SK-N-SH (cell line): ENCODE data around the gene SCNN1A. TPM values are rescaled to one million over a fixed set of nuclear protein-coding genes. Genes with fewer than 3 reads are reported as not detected.

Experiments
- CTCF ChIA-PET: fragments of 300-600, 350-600 bp; formaldehyde crosslinking; extraction: SDS; loops from one replicate; lab custom pipeline; 2021; lab: Yijun Ruan, JAX
- POLR2A ChIA-PET: fragments of 350-600 bp; sonication (Branson Sonifier 250); formaldehyde crosslinking; extraction: SDS; loops from one replicate; lab custom pipeline; 2020; ENCODE audit warnings: antibody characterized with exemption, inconsistent platforms; lab: Yijun Ruan, JAX
- DNase-seq: peaks from one replicate; pipeline ENCODE4 v3.0.0; 2012
- H2AFZ ChIP-seq: fragments of 200-600 bp; sonication (generic); 2 replicates; pipeline ENCODE4 v1.8.1; 2016; ENCODE audit warnings: antibody characterized with exemption, mild to moderate bottlenecking, low read depth
- H3F3A ChIP-seq: fragments of 200-600 bp; sonication (generic); replicated peaks from 2 replicates; pipeline ENCODE3; 2016; ENCODE audit warnings: antibody characterized with exemption, mild to moderate bottlenecking; ENCODE audit not compliant: insufficient read depth
- H3K27ac ChIP-seq, 2 experiments: fragments of 200-500 bp in 1 of 2; fragments of 200-600 bp in 1 of 2; sonication (Bioruptor generic) in 1 of 2; sonication (generic), shearing (Covaris generic) in 1 of 2; 2 replicates each; pipeline versions ENCODE4 v1.5.1 to v1.6.1; 2014 to 2016; ENCODE audit warnings: low read depth in 2 of 2, inconsistent platforms in 1 of 2, low read length in 1 of 2, mild to moderate bottlenecking in 1 of 2, mixed read lengths in 1 of 2
- H3K27me3 ChIP-seq: fragments of 200-600 bp; sonication (generic), shearing (Covaris generic); 2 replicates; pipeline ENCODE4 v1.6.1; 2016; ENCODE audit warnings: mixed run types; ENCODE audit not compliant: insufficient read depth
- H3K36me3 ChIP-seq, 2 experiments: fragments of 200-500 bp in 1 of 2; fragments of 200-600 bp in 1 of 2; sonication (Bioruptor generic) in 1 of 2; sonication (generic) in 1 of 2; replicated peaks in 1 of 2; 2 replicates each; pipeline versions ENCODE3 to v1.5.1; 2014 to 2016; ENCODE audit warnings: low read length in 1 of 2, mild to moderate bottlenecking in 1 of 2; ENCODE audit not compliant: insufficient read depth in 2 of 2, control insufficient read depth in 1 of 2
- H3K4me1 ChIP-seq, 2 experiments: fragments of 200-500 bp in 1 of 2; fragments of 200-600 bp in 1 of 2; sonication (Bioruptor generic) in 1 of 2; sonication (generic), shearing (Covaris generic) in 1 of 2; 2 replicates each; pipeline versions ENCODE4 v1.5.1 to v1.6.1; 2014 to 2016; ENCODE audit warnings: low read depth in 1 of 2, low read length in 1 of 2, mixed run types in 1 of 2; ENCODE audit not compliant: insufficient read depth in 2 of 2, control insufficient read depth in 1 of 2
- H3K4me2 ChIP-seq: fragments of 200-600 bp; sonication (generic), shearing (Covaris generic); 2 replicates; pipeline ENCODE4 v1.6.1; 2017; ENCODE audit warnings: mixed run types
- H3K4me3 ChIP-seq, 2 experiments: fragments of 200-500 bp in 1 of 2; fragments of 200-600 bp in 1 of 2; sonication (Bioruptor generic) in 1 of 2; sonication (generic), shearing (Covaris generic) in 1 of 2; 2 replicates each; pipeline versions ENCODE4 v1.5.1 to v1.8.1; 2014 to 2016; ENCODE audit warnings: low read depth in 2 of 2, inconsistent platforms in 1 of 2, low read length in 1 of 2, mild to moderate bottlenecking in 1 of 2, mixed read lengths in 1 of 2, moderate library complexity in 1 of 2
- H3K79me2 ChIP-seq: fragments of 200-600 bp; sonication (generic); 2 replicates; pipeline ENCODE4 v1.8.1; 2017; ENCODE audit warnings: mild to moderate bottlenecking; ENCODE audit not compliant: insufficient read depth
- H3K9ac ChIP-seq: fragments of 200-600 bp; sonication (generic); 2 replicates; pipeline ENCODE4 v1.6.1; 2017; ENCODE audit warnings: mixed run types
- H3K9me2 ChIP-seq: fragments of 200-600 bp; sonication (generic); 2 replicates; pipeline ENCODE4 v1.6.1; 2017; ENCODE audit warnings: mixed run types
- H3K9me3 ChIP-seq: fragments of 200-600 bp; sonication (generic); 2 replicates; pipeline ENCODE4 v1.6.1; 2017; ENCODE audit warnings: mixed run types, mild to moderate bottlenecking, moderate library complexity
- H4K20me1 ChIP-seq: fragments of 200-600 bp; sonication (generic); 2 replicates; pipeline ENCODE4 v1.6.1; 2017; ENCODE audit warnings: mild to moderate bottlenecking, mixed run types; ENCODE audit not compliant: insufficient read depth
- CHD2 ChIP-seq: fragments of 150-350 bp; IDR thresholded peaks from 2 replicates; pipeline ENCODE4 v1.6.1; 2018; ENCODE audit warnings: low read length; ENCODE audit not compliant: partially characterized antibody
- CTCF ChIP-seq: fragments of 200-600 bp; sonication (generic); IDR thresholded peaks from 2 replicates; pipeline ENCODE4 v1.6.1; 2017; ENCODE audit warnings: antibody characterized with exemption, mild to moderate bottlenecking, moderate library complexity
- ELF1 ChIP-seq: IDR thresholded peaks from 2 replicates; pipeline ENCODE4 v1.4.0; 2012
- FOSL2 ChIP-seq: IDR thresholded peaks from 2 replicates; pipeline ENCODE4 v1.4.0; 2012; ENCODE audit warnings: low read depth, mild to moderate bottlenecking, moderate library complexity, borderline replicate concordance
- FOXJ3 ChIP-seq: sonication (generic); formaldehyde crosslinking; IDR thresholded peaks from 2 replicates; pipeline ENCODE4 v1.5.1; 2020; ENCODE audit warnings: mild to moderate bottlenecking, missing genetic modification reagents
- GABPA ChIP-seq: IDR thresholded peaks from 2 replicates; pipeline ENCODE4 v1.4.0; 2012; ENCODE audit warnings: low read depth, mild to moderate bottlenecking
- GATA2 ChIP-seq: sonication (generic); formaldehyde crosslinking; IDR thresholded peaks from 2 replicates; pipeline ENCODE4 v1.5.0; 2020; ENCODE audit warnings: mild to moderate bottlenecking, missing genetic modification reagents
- IRF3 ChIP-seq: fragments of 150-350 bp; IDR thresholded peaks from 2 replicates; pipeline ENCODE4 v1.6.1; 2016; ENCODE audit warnings: mild to moderate bottlenecking, low read depth, low read length
- JUND ChIP-seq: IDR thresholded peaks from 2 replicates; pipeline ENCODE4 v1.4.0; 2012
- MAX ChIP-seq: IDR thresholded peaks from 2 replicates; pipeline ENCODE4 v1.4.0; 2012; ENCODE audit warnings: low read depth
- NFIC ChIP-seq: IDR thresholded peaks from 2 replicates; pipeline ENCODE4 v1.4.0; 2012; ENCODE audit warnings: borderline replicate concordance
- POLR2AphosphoS5 ChIP-seq: IDR thresholded peaks from 2 replicates; pipeline ENCODE4 v1.6.1; 2012; ENCODE audit warnings: low read depth, low read length
- RFX5 ChIP-seq: IDR thresholded peaks from 2 replicates; pipeline ENCODE4 v1.6.1; 2012; ENCODE audit warnings: mild to moderate bottlenecking, improper control_type of control experiment, low read length
- SIN3A ChIP-seq: IDR thresholded peaks from 2 replicates; pipeline ENCODE4 v1.6.1; 2012; ENCODE audit warnings: low read depth, mild to moderate bottlenecking, low read length, moderate library complexity, borderline replicate concordance
- TAF1 ChIP-seq: IDR thresholded peaks from 2 replicates; pipeline ENCODE4 v1.6.1; 2012; ENCODE audit warnings: low read depth, mild to moderate bottlenecking, low read length, moderate library complexity, borderline replicate concordance
- TCF12 ChIP-seq: IDR thresholded peaks from 2 replicates; pipeline ENCODE4 v1.4.0; 2012
- USF1 ChIP-seq: IDR thresholded peaks from 2 replicates; pipeline ENCODE4 v1.4.0; 2012; ENCODE audit warnings: low read depth, borderline replicate concordance
- YY1 ChIP-seq: IDR thresholded peaks from 2 replicates; pipeline ENCODE4 v1.4.0; 2012; ENCODE audit warnings: low read depth, mild to moderate bottlenecking
- ZBTB33 ChIP-seq: IDR thresholded peaks from 2 replicates; pipeline ENCODE4 v1.4.0; 2012; ENCODE audit warnings: low read depth, borderline replicate concordance
- WGBS: methylation state at CpG from one replicate; pipeline ENCODE4 v1.1.6; 2017; ENCODE audit warnings: low lambda C conversion rate; 5-methylcytosine and 5-hydroxymethylcytosine counted together
- polyA plus RNA-seq, 3 experiments: library from polyadenylated mRNA; depleted of rRNA; stranded (reverse); fragments of >200 nt; gene quantifications; 2 replicates each; pipeline ENCODE4 v1.2.3, GENCODE V29; 2012

Gene SCNN1A
- polyA plus RNA-seq, 1 of the 3 experiments (the other 2 are of a cell fraction) = 1.6 TPM

GRCh38 chr12:6318440-6318879, 56.9 kb downstream of the SCNN1A start:
- H4K20me1 ChIP-seq = no peaks in the 10 kb centered on the region; the same call in 1 of the 2 replicates
- peaks cover 6 to 14% of the 10 kb centered on the region in 2 experiments; a peak in 3 of 4 replicates for H3K4me1 ChIP-seq
- CTCF ChIA-PET = no interaction called here
- POLR2A ChIA-PET = no interaction called here
- H3K36me3 ChIP-seq = peaks cover 0 to 3% of the 10 kb centered on the region in 2 experiments
- no peaks in the 10 kb centered on the region for H3K27me3 ChIP-seq
- no peak overlapping the region for H2AFZ ChIP-seq
- H3K4me3 ChIP-seq = no peak overlapping the region
- no peaks in the 10 kb centered on the region for H3K9me3 ChIP-seq
- no peak overlapping the region for H3K9ac ChIP-seq
- 89% methylated on average over 11 of the region's 16 CpGs for WGBS
- H3F3A ChIP-seq = peaks cover 23% of the 10 kb centered on the region
- H3K27ac ChIP-seq = no peak overlapping the region
- no peaks in the 10 kb centered on the region for H3K79me2 ChIP-seq
- no peaks in the 10 kb centered on the region for H3K9me2 ChIP-seq
- TF ChIP-seq GABPA (no peak), ELF1 (no peak), CHD2 (no peak), JUND (no peak), RFX5 (no peak), TCF12 (no peak), FOSL2 (no peak), POLR2AphosphoS5 (no peak; the same call in 1 of the 2 replicates), USF1 (no peak), SIN3A (no peak), ZBTB33 (no peak)
- H3K4me2 ChIP-seq = no peak overlapping the region
- no peak for DNase-seq

- no peaks in the 10 kb centered on the region for H4K20me1 ChIP-seq
- no peak overlapping the region for H2AFZ ChIP-seq
- no peaks in the 10 kb centered on the region for H3K9me3 ChIP-seq
- H3F3A ChIP-seq = peaks cover 17% of the 10 kb centered on the region
- no peaks in the 10 kb centered on the region for H3K27me3 ChIP-seq
- peaks cover 0 to 3% of the 10 kb centered on the region in 2 experiments for H3K36me3 ChIP-seq
- no peak overlapping the region for H3K9ac ChIP-seq
- H3K4me2 ChIP-seq = no peak overlapping the region
- DNase-seq = no peak
- ChIA-PET CTCF (no interaction called here), POLR2A (no interaction called here)
- H3K4me1 ChIP-seq = peaks cover 8 to 10% of the 10 kb centered on the region in 2 experiments; a peak in 2 of 4 replicates
- no peaks in the 10 kb centered on the region for H3K79me2 ChIP-seq
- no peak overlapping the region for H3K27ac ChIP-seq
- H3K4me3 ChIP-seq = no peak overlapping the region
- TF ChIP-seq GATA2 (CRISPR knock-in tag) = no peak
- TF ChIP-seq MAX = no peak
- TF ChIP-seq FOXJ3 = no peak
- no peak for TF ChIP-seq YY1
- TF ChIP-seq CTCF = no peak
- no peak for TF ChIP-seq NFIC
- TF ChIP-seq TAF1 = no peak
- no peak for TF ChIP-seq IRF3
- H3K9me2 ChIP-seq = no peaks in the 10 kb centered on the region
- 90% methylated on average over 21 of the region's 21 CpGs for WGBS
Observed at GRCh38 chr12:6317693-6318439, 57.5 kb downstream of the SCNN1A start.
